Trophoblast cell (in vitro differentiated cells and primary cell): ENCODE data around the gene THOP1.

Source experiments
- DNase-seq, 2 donors: peaks; one replicate each; pipeline ENCODE4 v3.0.0-alpha.2; 2016
- H2AFZ ChIP-seq: 2 replicates; pipeline ENCODE4 v1.6.1; 2013; ENCODE audit warnings: low read length, moderate library complexity, mild to moderate bottlenecking; ENCODE audit not compliant: insufficient read depth, poor library complexity
- H2AK5ac ChIP-seq: 2 replicates; pipeline ENCODE4 v1.6.1; 2013; ENCODE audit warnings: mild to moderate bottlenecking, low read length
- H2BK120ac ChIP-seq: 2 replicates; pipeline ENCODE4 v1.6.1; 2013; ENCODE audit warnings: low read length, mild to moderate bottlenecking, moderate library complexity; ENCODE audit not compliant: insufficient read depth, poor library complexity
- H2BK12ac ChIP-seq: 2 replicates; pipeline ENCODE4 v1.6.1; 2013; ENCODE audit warnings: mild to moderate bottlenecking, low read length, moderate library complexity
- H2BK5ac ChIP-seq: 2 replicates; pipeline ENCODE4 v1.6.1; 2013; ENCODE audit warnings: low read length, low read depth, moderate library complexity, mild to moderate bottlenecking; ENCODE audit not compliant: poor library complexity
- H3K14ac ChIP-seq: 2 replicates; pipeline ENCODE4 v1.6.1; 2013; ENCODE audit warnings: mild to moderate bottlenecking, low read length
- H3K18ac ChIP-seq: 2 replicates; pipeline ENCODE4 v1.6.1; 2013; ENCODE audit warnings: mild to moderate bottlenecking, low read length
- H3K23ac ChIP-seq: 2 replicates; pipeline ENCODE4 v1.6.1; 2013; ENCODE audit warnings: low read length
- H3K27ac ChIP-seq: 2 replicates; pipeline ENCODE4 v1.5.1; 2013; ENCODE audit warnings: low read depth, mild to moderate bottlenecking, inconsistent platforms, low read length, moderate library complexity
- H3K27me3 ChIP-seq: 2 replicates; pipeline ENCODE4 v1.6.1; 2013; ENCODE audit warnings: inconsistent platforms, mild to moderate bottlenecking, low read length, moderate library complexity; ENCODE audit not compliant: insufficient read depth
- H3K36me3 ChIP-seq, 2 experiments: 1 replicate in 1 of 2; 2 replicates in 1 of 2; pipeline ENCODE4 v1.6.1; 2013; ENCODE audit warnings: low read length in 2 of 2, mild to moderate bottlenecking in 2 of 2, moderate library complexity in 1 of 2; ENCODE audit not compliant: insufficient read depth in 2 of 2, control insufficient read depth in 1 of 2
- H3K4ac ChIP-seq: 2 replicates; pipeline ENCODE4 v1.6.1; 2013; ENCODE audit warnings: low read depth, mild to moderate bottlenecking, low read length, moderate library complexity
- H3K4me1 ChIP-seq, 2 experiments: 1 replicate in 1 of 2; 2 replicates in 1 of 2; pipeline ENCODE4 v1.6.1; 2013; ENCODE audit warnings: low read length in 2 of 2, mild to moderate bottlenecking in 2 of 2, moderate library complexity in 1 of 2; ENCODE audit not compliant: insufficient read depth in 2 of 2, control insufficient read depth in 1 of 2
- H3K4me2 ChIP-seq: 2 replicates; pipeline ENCODE4 v1.6.1; 2013; ENCODE audit warnings: inconsistent platforms, mild to moderate bottlenecking, low read length, moderate library complexity
- H3K4me3 ChIP-seq: 2 replicates; pipeline ENCODE4 v1.5.1; 2013; ENCODE audit warnings: mild to moderate bottlenecking, low read depth, low read length, inconsistent platforms
- H3K79me1 ChIP-seq: one replicate; pipeline ENCODE4 v1.6.1; 2013; ENCODE audit warnings: low read length
- H3K79me2 ChIP-seq: 2 replicates; pipeline ENCODE4 v1.6.1; 2013; ENCODE audit warnings: low read length, mild to moderate bottlenecking; ENCODE audit not compliant: control insufficient read depth, insufficient read depth, poor library complexity
- H3K9ac ChIP-seq: 2 replicates; pipeline ENCODE4 v1.6.1; 2013; ENCODE audit warnings: mild to moderate bottlenecking, low read length
- H3K9me3 ChIP-seq: 2 replicates; pipeline ENCODE4 v1.6.1; 2013; ENCODE audit warnings: low read depth, mild to moderate bottlenecking, control low read depth, inconsistent platforms, low read length; ENCODE audit not compliant: insufficient read depth
- H4K12ac ChIP-seq: 2 replicates; pipeline ENCODE4 v1.6.1; 2013; ENCODE audit warnings: low read depth, mild to moderate bottlenecking, low read length, moderate library complexity
- H4K8ac ChIP-seq: 2 replicates; pipeline ENCODE4 v1.6.1; 2013; ENCODE audit warnings: low read depth, mild to moderate bottlenecking, low read length, moderate library complexity
- H4K91ac ChIP-seq: one replicate; pipeline ENCODE4 v1.6.1; 2013; ENCODE audit warnings: low read depth, mild to moderate bottlenecking, low read length, moderate library complexity
- WGBS: extraction: QIAGEN DNeasy Blood & Tissue Kit; methylation state at CpG from one replicate; pipeline ENCODE4 v1.1.7; 2013; ENCODE audit warnings: missing lambda C conversion rate; ENCODE audit not compliant: insufficient read length, insufficient coverage; ENCODE audit errors: extremely low coverage; 5-methylcytosine and 5-hydroxymethylcytosine counted together

THOP1 gene

GRCh38 chr19:2804156-2805004, 19.1 kb downstream of the THOP1 start:
- no peak overlapping the region for H3K4ac ChIP-seq
- no peaks in the 10 kb centered on the region for H3K79me2 ChIP-seq
- H3K27me3 ChIP-seq: no peaks in the 10 kb centered on the region
- WGBS: no CpG with 5 or more reads among the region's 27 CpGs
- H3K9ac ChIP-seq: no peak overlapping the region
- H2AK5ac ChIP-seq: no peak overlapping the region
- H2AFZ ChIP-seq: no peak overlapping the region
- DNase-seq: no peak
- no peak overlapping the region for H3K4me2 ChIP-seq
- H2BK5ac ChIP-seq: no peak overlapping the region
- no peaks in the 10 kb centered on the region for H3K9me3 ChIP-seq
- H3K4me1 ChIP-seq: peaks cover 0 to under 1% of the 10 kb centered on the region in 2 experiments
- H3K14ac ChIP-seq: no peak overlapping the region
- H3K4me3 ChIP-seq: no peak overlapping the region
- H4K91ac ChIP-seq: peak overlapping the region; percentile 16
- no peak overlapping the region for H2BK120ac ChIP-seq
- H3K79me1 ChIP-seq: no peaks in the 10 kb centered on the region
- H3K36me3 ChIP-seq: peaks cover 84 to 87% of the 10 kb centered on the region in 2 experiments
- H2BK12ac ChIP-seq: no peak overlapping the region
- peak overlapping the region; percentile 8 for H3K18ac ChIP-seq
- H4K12ac ChIP-seq: no peak overlapping the region
- H3K27ac ChIP-seq: no peak overlapping the region
- no peak overlapping the region for H4K8ac ChIP-seq
- no peak overlapping the region for H3K23ac ChIP-seq

DNA sequence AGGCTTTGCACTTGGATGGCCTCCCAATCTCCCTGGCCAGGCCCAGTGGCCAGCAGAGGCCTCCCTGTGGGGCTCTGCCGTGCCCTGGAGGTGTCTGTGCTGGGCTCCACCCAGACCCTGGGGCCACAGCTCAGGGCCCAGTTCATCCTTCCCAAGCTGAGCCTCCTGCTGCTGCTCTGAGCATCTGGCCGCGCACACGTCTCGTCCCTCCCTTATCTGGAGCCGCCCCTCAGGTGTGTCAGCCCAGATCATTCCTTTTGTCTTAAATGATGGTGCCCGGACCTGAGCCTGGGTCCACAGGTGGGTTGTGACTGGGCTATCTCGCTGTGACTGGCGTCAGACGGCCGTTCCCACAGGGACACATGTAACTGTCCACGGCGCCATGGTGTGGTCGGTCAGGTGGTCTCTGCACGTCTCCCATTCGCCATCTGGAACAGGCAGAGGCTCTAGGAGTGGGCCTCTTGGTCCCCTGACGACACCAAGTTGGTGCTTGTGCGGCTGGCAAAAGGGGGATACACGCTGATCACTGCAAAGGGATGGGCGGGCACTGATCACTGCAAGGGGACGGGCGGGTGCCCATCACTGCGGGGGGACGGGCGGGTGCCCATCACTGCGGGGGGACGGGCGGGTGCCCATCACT, 20.1 kb downstream of the THOP1 start:
- H3K9me3 ChIP-seq: peaks cover 4% of the 10 kb centered on the region
- peaks cover 86 to 88% of the 10 kb centered on the region in 2 experiments for H3K36me3 ChIP-seq
- H3K79me2 ChIP-seq: no peaks in the 10 kb centered on the region
- no peak overlapping the region for H3K4ac ChIP-seq
- H3K9ac ChIP-seq: no peak overlapping the region
- H2BK120ac ChIP-seq: no peak overlapping the region
- H3K79me1 ChIP-seq: no peaks in the 10 kb centered on the region
- no peak overlapping the region for H4K12ac ChIP-seq
- no peak overlapping the region for H2BK5ac ChIP-seq
- no peak overlapping the region for H2BK12ac ChIP-seq
- no peak overlapping the region for H4K8ac ChIP-seq
- H3K27me3 ChIP-seq: no peaks in the 10 kb centered on the region
- no peak overlapping the region for H3K27ac ChIP-seq
- no peak overlapping the region for H3K18ac ChIP-seq
- no peak overlapping the region for H2AFZ ChIP-seq
- no CpG with 5 or more reads among the region's 28 CpGs for WGBS
- DNase-seq: peak; percentile 79 to 82
- H3K4me2 ChIP-seq: no peak overlapping the region
- H2AK5ac ChIP-seq: no peak overlapping the region
- H3K4me1 ChIP-seq: no peaks in the 10 kb centered on the region
- no peak overlapping the region for H3K14ac ChIP-seq
- H3K23ac ChIP-seq: no peak overlapping the region
- H4K91ac ChIP-seq: no peak overlapping the region
- no peak overlapping the region for H3K4me3 ChIP-seq

DNA sequence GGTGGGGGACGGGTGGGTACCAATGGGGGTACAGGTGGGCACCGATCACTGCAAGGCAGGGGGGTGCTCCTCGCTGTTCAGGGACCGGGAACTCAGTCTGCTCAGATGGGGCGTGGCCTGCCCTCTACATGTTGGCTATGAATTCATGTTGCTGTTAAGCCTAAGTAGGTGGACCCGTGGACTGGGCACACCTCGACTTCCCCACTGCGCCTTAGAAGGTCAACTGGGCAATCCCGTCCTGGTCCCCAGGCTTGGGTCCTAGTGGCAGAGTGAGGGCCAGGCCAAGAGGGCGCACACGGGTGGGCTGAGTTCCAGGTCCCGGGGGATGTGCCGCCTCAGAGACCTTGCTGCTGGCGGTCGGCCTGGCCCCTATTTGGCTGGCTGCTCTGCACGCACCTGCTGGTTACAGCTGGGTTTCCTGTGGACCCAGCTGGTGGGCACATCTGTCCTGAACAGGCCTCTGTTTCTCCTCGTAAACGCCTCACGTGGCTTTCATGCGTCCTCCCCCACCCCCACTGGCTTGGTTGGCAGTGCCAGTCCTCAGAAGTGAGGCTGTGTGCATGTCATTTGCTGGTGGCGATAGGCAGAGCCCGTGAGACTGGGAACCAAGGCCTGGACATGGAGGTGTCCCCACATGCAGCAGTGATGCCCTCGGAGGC, 20.8 kb downstream of the THOP1 start:
- Histone ChIP-seq H3K14ac (no peak overlapping the region), H3K27me3 (no peaks in the 10 kb centered on the region), H4K12ac (no peak overlapping the region), H4K8ac (no peak overlapping the region), H3K79me2 (no peaks in the 10 kb centered on the region), H3K18ac (no peak overlapping the region), H2BK5ac (no peak overlapping the region), H3K23ac (no peak overlapping the region), H3K9ac (no peak overlapping the region), H2BK120ac (no peak overlapping the region), H3K9me3 (peaks cover 4% of the 10 kb centered on the region), H3K4me1 (peaks cover 0 to 1% of the 10 kb centered on the region in 2 experiments), H3K36me3 (peaks cover 86 to 87% of the 10 kb centered on the region in 2 experiments), H3K27ac (no peak overlapping the region), H3K79me1 (no peaks in the 10 kb centered on the region), H3K4ac (no peak overlapping the region), H4K91ac (no peak overlapping the region), H3K4me3 (no peak overlapping the region), H2AK5ac (no peak overlapping the region), H2BK12ac (no peak overlapping the region), H3K4me2 (no peak overlapping the region), H2AFZ (no peak overlapping the region)
- no CpG with 5 or more reads among the region's 23 CpGs for WGBS
- no peak for DNase-seq

DNA sequence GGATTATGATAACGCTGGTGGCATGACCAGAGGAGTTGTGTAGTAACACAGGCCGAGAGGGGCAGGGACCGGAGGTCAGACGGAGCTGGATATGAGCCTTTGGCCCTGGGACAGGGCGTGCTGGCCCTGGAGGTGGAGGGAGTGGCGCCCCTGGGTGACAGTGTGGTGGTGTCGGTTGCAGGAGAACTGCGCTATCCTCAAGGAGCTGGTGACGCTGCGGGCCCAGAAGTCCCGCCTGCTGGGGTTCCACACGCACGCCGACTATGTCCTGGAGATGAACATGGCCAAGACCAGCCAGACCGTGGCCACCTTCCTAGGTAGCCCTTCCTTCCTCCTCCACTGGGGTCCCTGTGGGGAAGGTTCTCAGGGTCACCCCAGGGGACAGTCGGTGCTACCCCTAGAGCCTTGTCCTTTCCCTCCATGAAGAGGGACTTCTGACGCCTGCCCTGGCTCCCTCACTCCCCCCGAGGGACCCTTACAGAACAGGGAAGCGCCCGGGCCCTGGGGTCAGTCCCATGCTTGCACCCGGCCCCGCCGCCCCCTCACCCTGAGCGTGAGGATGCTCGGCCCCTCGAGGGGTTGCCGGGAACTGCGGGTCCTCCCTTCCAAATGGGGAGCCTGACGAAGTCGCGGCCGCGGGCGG, 21.6 kb downstream of the THOP1 start:
- no peak overlapping the region for H2BK12ac ChIP-seq
- WGBS: no CpG with 5 or more reads among the region's 34 CpGs
- no peaks in the 10 kb centered on the region for H3K79me2 ChIP-seq

More for the DNA sequence above, 21.6 kb downstream of the THOP1 start:
- peaks cover 2 to 8% of the 10 kb centered on the region in 2 experiments for H3K4me1 ChIP-seq
- H4K12ac ChIP-seq: no peak overlapping the region
- H3K36me3 ChIP-seq: peaks cover 86 to 87% of the 10 kb centered on the region in 2 experiments
- no peak overlapping the region for H4K8ac ChIP-seq
- DNase-seq: no peak
- peaks cover 4% of the 10 kb centered on the region for H3K9me3 ChIP-seq
- no peak overlapping the region for H2AK5ac ChIP-seq
- peaks cover under 1% of the 10 kb centered on the region for H3K79me1 ChIP-seq
- H3K18ac ChIP-seq: no peak overlapping the region
- H2BK5ac ChIP-seq: no peak overlapping the region
- H3K4ac ChIP-seq: no peak overlapping the region
- H4K91ac ChIP-seq: no peak overlapping the region
- H2BK120ac ChIP-seq: no peak overlapping the region
- no peak overlapping the region for H3K9ac ChIP-seq
- H3K4me3 ChIP-seq: no peak overlapping the region
- no peak overlapping the region for H3K14ac ChIP-seq
- no peak overlapping the region for H3K23ac ChIP-seq
- no peak overlapping the region for H3K27ac ChIP-seq
- H2AFZ ChIP-seq: no peak overlapping the region
- H3K4me2 ChIP-seq: no peak overlapping the region
- no peaks in the 10 kb centered on the region for H3K27me3 ChIP-seq
